SK-N-SH treated with all-trans-retinoic acid at 6 μM for 48 hours (cell line): ENCODE results near the gene MCHR2.

Source experiments
- GLIS3 ChIP-seq: fragments of 250-450 bp; sonication (Bioruptor Pico); IDR thresholded peaks from 2 replicates; pipeline ENCODE4 v1.5.0; 2020; ENCODE audit warnings: mild to moderate bottlenecking, moderate library complexity
- TF ChIP-seq, protein P1 (sequence below): fragments of 250-450 bp; sonication (Bioruptor Pico); IDR thresholded peaks from 2 replicates; pipeline ENCODE4 v1.5.0; 2020; ENCODE audit warnings: mild to moderate bottlenecking, moderate library complexity
- TF ChIP-seq, protein P2 (sequence below): fragments of 250-450 bp; sonication (Bioruptor Pico); IDR thresholded peaks from 2 replicates; pipeline ENCODE4 v1.8.0; 2020; ENCODE audit warnings: mild to moderate bottlenecking, moderate library complexity, borderline replicate concordance

- TF ChIP-seq GLIS3 (CRISPR knock-in tag), result no peak
- TF ChIP-seq, protein P1, sequence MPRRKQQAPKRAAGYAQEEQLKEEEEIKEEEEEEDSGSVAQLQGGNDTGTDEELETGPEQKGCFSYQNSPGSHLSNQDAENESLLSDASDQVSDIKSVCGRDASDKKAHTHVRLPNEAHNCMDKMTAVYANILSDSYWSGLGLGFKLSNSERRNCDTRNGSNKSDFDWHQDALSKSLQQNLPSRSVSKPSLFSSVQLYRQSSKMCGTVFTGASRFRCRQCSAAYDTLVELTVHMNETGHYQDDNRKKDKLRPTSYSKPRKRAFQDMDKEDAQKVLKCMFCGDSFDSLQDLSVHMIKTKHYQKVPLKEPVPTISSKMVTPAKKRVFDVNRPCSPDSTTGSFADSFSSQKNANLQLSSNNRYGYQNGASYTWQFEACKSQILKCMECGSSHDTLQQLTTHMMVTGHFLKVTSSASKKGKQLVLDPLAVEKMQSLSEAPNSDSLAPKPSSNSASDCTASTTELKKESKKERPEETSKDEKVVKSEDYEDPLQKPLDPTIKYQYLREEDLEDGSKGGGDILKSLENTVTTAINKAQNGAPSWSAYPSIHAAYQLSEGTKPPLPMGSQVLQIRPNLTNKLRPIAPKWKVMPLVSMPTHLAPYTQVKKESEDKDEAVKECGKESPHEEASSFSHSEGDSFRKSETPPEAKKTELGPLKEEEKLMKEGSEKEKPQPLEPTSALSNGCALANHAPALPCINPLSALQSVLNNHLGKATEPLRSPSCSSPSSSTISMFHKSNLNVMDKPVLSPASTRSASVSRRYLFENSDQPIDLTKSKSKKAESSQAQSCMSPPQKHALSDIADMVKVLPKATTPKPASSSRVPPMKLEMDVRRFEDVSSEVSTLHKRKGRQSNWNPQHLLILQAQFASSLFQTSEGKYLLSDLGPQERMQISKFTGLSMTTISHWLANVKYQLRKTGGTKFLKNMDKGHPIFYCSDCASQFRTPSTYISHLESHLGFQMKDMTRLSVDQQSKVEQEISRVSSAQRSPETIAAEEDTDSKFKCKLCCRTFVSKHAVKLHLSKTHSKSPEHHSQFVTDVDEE, result no peak
- TF ChIP-seq, protein P2, sequence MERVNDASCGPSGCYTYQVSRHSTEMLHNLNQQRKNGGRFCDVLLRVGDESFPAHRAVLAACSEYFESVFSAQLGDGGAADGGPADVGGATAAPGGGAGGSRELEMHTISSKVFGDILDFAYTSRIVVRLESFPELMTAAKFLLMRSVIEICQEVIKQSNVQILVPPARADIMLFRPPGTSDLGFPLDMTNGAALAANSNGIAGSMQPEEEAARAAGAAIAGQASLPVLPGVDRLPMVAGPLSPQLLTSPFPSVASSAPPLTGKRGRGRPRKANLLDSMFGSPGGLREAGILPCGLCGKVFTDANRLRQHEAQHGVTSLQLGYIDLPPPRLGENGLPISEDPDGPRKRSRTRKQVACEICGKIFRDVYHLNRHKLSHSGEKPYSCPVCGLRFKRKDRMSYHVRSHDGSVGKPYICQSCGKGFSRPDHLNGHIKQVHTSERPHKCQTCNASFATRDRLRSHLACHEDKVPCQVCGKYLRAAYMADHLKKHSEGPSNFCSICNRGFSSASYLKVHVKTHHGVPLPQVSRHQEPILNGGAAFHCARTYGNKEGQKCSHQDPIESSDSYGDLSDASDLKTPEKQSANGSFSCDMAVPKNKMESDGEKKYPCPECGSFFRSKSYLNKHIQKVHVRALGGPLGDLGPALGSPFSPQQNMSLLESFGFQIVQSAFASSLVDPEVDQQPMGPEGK (CRISPR knock-in tag), result no peak
Measured at GRCh38 chr6:99871641-99872040, 122.4 kb downstream of the MCHR2 start.
